K562 (cell line): ENCODE results near the gene SAPCD1. TPM values are rescaled to one million over a fixed set of nuclear protein-coding genes. Genes with fewer than 3 reads are reported as not detected.

Source experiments
- BACH1 ChIP-seq: fragments of 200-800 bp; sonication (Bioruptor generic); IDR thresholded peaks from 2 replicates; pipeline ENCODE4 v1.6.1; 2016; ENCODE audit warnings: missing genetic modification characterization, missing compliant biosample characterization
- CEBPB ChIP-seq: fragments of 450-650 bp; IDR thresholded peaks from 2 replicates; pipeline ENCODE4 v1.6.1; 2016; ENCODE audit warnings: missing genetic modification characterization, missing compliant biosample characterization
- DPF2 ChIP-seq: fragments of 450-650 bp; IDR thresholded peaks from 2 replicates; pipeline ENCODE4 v1.6.1; 2016
- FOXP1 ChIP-seq: sonication (generic); formaldehyde crosslinking; IDR thresholded peaks from 2 replicates; pipeline ENCODE4 v1.8.0; 2022; ENCODE audit warnings: mild to moderate bottlenecking, missing genetic modification reagents
- KLF10 ChIP-seq: fragments of 250-450 bp; sonication (Bioruptor Pico); IDR thresholded peaks from 2 replicates; pipeline ENCODE4 v1.6.1; 2021; ENCODE audit warnings: matching md5 sums
- MAX ChIP-seq: sonication (generic); formaldehyde crosslinking; IDR thresholded peaks from 2 replicates; pipeline ENCODE4 v1.9.0; 2022; ENCODE audit warnings: mild to moderate bottlenecking, missing genetic modification reagents
- NELFE ChIP-seq: IDR thresholded peaks from 2 replicates; pipeline ENCODE4 v1.6.1; 2011; ENCODE audit warnings: mild to moderate bottlenecking; ENCODE audit not compliant: insufficient read depth, insufficient read length
- RERE ChIP-seq: sonication (generic); formaldehyde crosslinking; IDR thresholded peaks from 2 replicates; pipeline ENCODE4 v1.8.0; 2023; ENCODE audit warnings: missing genetic modification reagents, mild to moderate bottlenecking, borderline replicate concordance
- SMARCC2 ChIP-seq: fragments of 450-650 bp; IDR thresholded peaks from 2 replicates; pipeline ENCODE4 v1.6.1; 2017; ENCODE audit warnings: antibody characterized with exemption, moderate library complexity, mild to moderate bottlenecking, low read depth
- SOX6 ChIP-seq: fragments of 450-650 bp; IDR thresholded peaks from 2 replicates; pipeline ENCODE4 v1.6.1; 2014; ENCODE audit warnings: mild to moderate bottlenecking
- STAT5A ChIP-seq: IDR thresholded peaks from 2 replicates; pipeline ENCODE4 v1.6.1; 2012; ENCODE audit warnings: low read length, inconsistent platforms, borderline replicate concordance
- STAT5B ChIP-seq: fragments of 250-450 bp; sonication (Bioruptor Pico); IDR thresholded peaks from 2 replicates; pipeline ENCODE4 v1.8.0; 2021; ENCODE audit warnings: mild to moderate bottlenecking, inconsistent platforms
- ZMIZ1 ChIP-seq, 2 experiments: fragments of 150-350 bp in 1 of 2; IDR thresholded peaks; 2 replicates each; pipeline ENCODE4 v1.6.1; 2012 to 2016; ENCODE audit warnings: low read depth in 2 of 2, low read length in 2 of 2, mild to moderate bottlenecking in 1 of 2, moderate library complexity in 1 of 2
- ZNF184 ChIP-seq: sonication (generic); formaldehyde crosslinking; IDR thresholded peaks from 2 replicates; pipeline ENCODE4 v1.5.0; 2020; ENCODE audit warnings: missing genetic modification reagents
- ZNF316 ChIP-seq: fragments of 450-650 bp; IDR thresholded peaks from 2 replicates; pipeline ENCODE4 v1.6.1; 2016
- ZNF79 ChIP-seq: fragments of 250-450 bp; sonication (Bioruptor Pico); IDR thresholded peaks from 2 replicates; pipeline ENCODE4 v1.4.0; 2020; ENCODE audit warnings: low read depth, mild to moderate bottlenecking, moderate library complexity
- polyA plus RNA-seq, 8 experiments: library from polyadenylated mRNA; depleted of rRNA in 4 of 8; stranded (reverse) in 5 of 8; unstranded in 3 of 8; fragments of >200 nt; fragmentation: Nextera tagmentation in 2 of 8; fragmentation: Illumina TruSeq in 1 of 8; extraction: Ambion mirVana in 2 of 8; extraction: Trizol in 1 of 8; gene quantifications; 2 replicates each; pipeline versions ENCODE4 v1.2.1 to v1.2.3, GENCODE V29; 2011 to 2014; ENCODE audit warnings: inconsistent platforms in 1 of 8, missing spikeins in 1 of 8
- total RNA-seq, 7 experiments: library from RNA; depleted of rRNA in 6 of 7; stranded (reverse); fragments of >200 nt in 6 of 7; fragmentation: Illumina TruSeq in 2 of 7; extraction: Trizol in 2 of 7; gene quantifications; 2 replicates each; pipeline versions ENCODE4 v1.2.1 to v1.2.3, GENCODE V29; 2011 to 2021; ENCODE audit warnings: low replicate concordance in 1 of 7

The SAPCD1 gene
- total and polyA plus RNA-seq, 9 of the 15 experiments (the other 6 are each of a cell fraction or from before 2014, with no cell fraction given): 2.6 to 30.2 (median 7.4) TPM

- TF ChIP-seq ZNF79 (CRISPR knock-in tag): 0 out of 2 replicates have a peak, but pooled peaks have one; percentile 22
- TF ChIP-seq FOXP1 (CRISPR knock-in tag): peak; percentile 71
- TF ChIP-seq ZMIZ1 (IDR thresholded peaks at IDR 0.05; ENCODE audit: low read depth in 2 of 2, low read length in 2 of 2): no peak
- no peak for TF ChIP-seq STAT5A
- no peak for TF ChIP-seq DPF2
- TF ChIP-seq CEBPB (tag): no peak
- TF ChIP-seq STAT5B: no peak
- TF ChIP-seq NELFE: no peak
- no peak for TF ChIP-seq ZNF184 (CRISPR knock-in tag)
- TF ChIP-seq MAX (CRISPR knock-in tag): peak; percentile 52
- TF ChIP-seq KLF10 (CRISPR knock-in tag): no peak
- TF ChIP-seq BACH1: no peak
- no peak for TF ChIP-seq SMARCC2
- no peak for TF ChIP-seq ZNF316
- TF ChIP-seq RERE (CRISPR knock-in tag): no peak
- TF ChIP-seq SOX6: no peak
Measured at GRCh38 chr6:31736768-31737314, 25.6 kb upstream of the SAPCD1 start (continued).
